SIG-M5 treated with dmso at 0.1 percent for 504 hours (cell line): ENCODE data around the gene PAPOLB.

Source experiments
- DNase-seq: peaks from one replicate; lab custom pipeline; 2025; ENCODE audit not compliant: unreplicated experiment; lab: John Stamatoyannopoulos, UW

Gene PAPOLB

GRCh38 chr7:4825081-4825480, 36.7 kb downstream of the PAPOLB start:
- DNase-seq: no peak

- DNase-seq: no peak
These were observed 37.6 kb downstream of the PAPOLB start for GRCh38 chr7:4824120-4824775.

- DNase-seq: no peak
These were observed 38.2 kb downstream of the PAPOLB start for GRCh38 chr7:4823441-4824119.

- no peak for DNase-seq
These were observed 39.2 kb downstream of the PAPOLB start for GRCh38 chr7:4822677-4823076.

GRCh38 chr7:4820967-4821471, 40.8 kb downstream of the PAPOLB start:
- DNase-seq: no peak

GRCh38 chr7:4820405-4820966, 41.3 kb downstream of the PAPOLB start:
- no peak for DNase-seq

GRCh38 chr7:4819560-4820404, 42.0 kb downstream of the PAPOLB start:
- DNase-seq: no peak

GRCh38 chr7:4818000-4818794, 43.6 kb downstream of the PAPOLB start:
- DNase-seq: no peak

- no peak for DNase-seq
These were observed 44.5 kb downstream of the PAPOLB start for GRCh38 chr7:4817178-4817901.

GRCh38 chr7:4816419-4817080, 45.3 kb downstream of the PAPOLB start:
- DNase-seq: no peak

GRCh38 chr7:4815609-4816418, 46.0 kb downstream of the PAPOLB start:
- no peak for DNase-seq

- DNase-seq: no peak
These were observed 46.7 kb downstream of the PAPOLB start for GRCh38 chr7:4815121-4815520.

- DNase-seq: no peak
These were observed 47.4 kb downstream of the PAPOLB start for GRCh38 chr7:4814433-4814832.

GRCh38 chr7:4809666-4810065, 52.2 kb downstream of the PAPOLB start:
- DNase-seq: no peak

- no peak for DNase-seq
These were observed 52.7 kb downstream of the PAPOLB start for GRCh38 chr7:4809091-4809591.

- no peak for DNase-seq
These were observed 53.3 kb downstream of the PAPOLB start for GRCh38 chr7:4808565-4808964.

GRCh38 chr7:4808026-4808425, 53.8 kb downstream of the PAPOLB start:
- DNase-seq: no peak
